ENCODE data around the gene NUDT19. TPM values are rescaled to one million over a fixed set of nuclear protein-coding genes. Genes with fewer than 3 reads are reported as not detected.

NUDT19 gene
- polyA plus RNA-seq, 1 donor from 2014 or later: 3.1 TPM

GRCh38 chr19:32666084-32666483 lies 25.5 kb upstream of the NUDT19 start:
- no peak overlapping the region for H3K4me3 Mint-ChIP-seq
- no peaks in the 10 kb centered on the region for H3K9me3 Mint-ChIP-seq
- H3K27me3 Mint-ChIP-seq: no peaks in the 10 kb centered on the region
- H3K36me3 Mint-ChIP-seq: peaks cover 3% of the 10 kb centered on the region
- no peak overlapping the region for H3K27ac Mint-ChIP-seq
- peaks cover 0 to 14% (median 13%) of the 10 kb centered on the region in 3 donors for H3K4me1 Mint-ChIP-seq

GRCh38 chr19:32669310-32669709 lies 22.3 kb upstream of the NUDT19 start:
- Mint-ChIP-seq H3K4me3 (peak overlapping the region in 2 of 4 donors; percentile 30 to 78), H3K36me3 (peaks cover 3% of the 10 kb centered on the region), H3K4me1 (peaks cover 6 to 22% (median 20%) of the 10 kb centered on the region in 3 donors), H3K27ac (no peak overlapping the region), H3K9me3 (no peaks in the 10 kb centered on the region), H3K27me3 (no peaks in the 10 kb centered on the region)

DNA sequence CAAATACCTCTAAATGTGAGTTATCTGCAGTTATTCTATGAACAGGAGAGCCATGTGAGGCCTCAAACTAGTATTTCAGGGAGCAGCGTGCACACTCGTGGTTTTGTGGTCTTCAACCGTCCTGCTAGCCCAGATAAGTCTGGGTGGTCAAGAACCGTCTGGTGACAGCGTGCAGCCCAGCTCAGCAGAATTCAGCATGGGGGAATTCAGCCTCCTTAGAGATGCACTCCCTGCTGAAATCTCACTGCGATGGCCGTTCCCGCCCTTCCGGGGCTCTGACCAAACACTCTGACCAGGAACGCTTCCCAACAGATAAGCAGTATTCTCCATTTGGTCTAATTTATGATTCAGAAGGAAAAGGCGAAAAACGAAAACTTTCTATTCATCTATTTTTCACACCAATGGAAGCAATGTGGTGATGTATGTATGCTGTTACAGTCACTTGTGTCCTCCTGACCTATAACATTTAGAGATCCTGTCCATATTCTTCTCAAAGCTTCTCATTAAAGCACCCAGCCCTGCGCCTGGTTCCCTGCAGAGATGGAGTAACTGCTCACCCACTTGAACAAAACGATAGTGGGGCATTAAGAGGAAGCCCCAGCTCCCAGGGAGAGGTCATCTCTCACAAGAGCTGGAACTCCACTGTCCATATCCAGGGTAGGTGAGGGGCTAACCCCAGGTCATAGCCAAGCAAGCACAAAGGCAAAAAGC lies 19.6 kb upstream of the NUDT19 start:
- H3K36me3 Mint-ChIP-seq: peaks cover 3% of the 10 kb centered on the region
- H3K27ac Mint-ChIP-seq: peak overlapping the region in 1 of 3 donors; percentile 90
- H3K4me3 Mint-ChIP-seq: peak overlapping the region in 3 of 4 donors; percentile 59 to 88 (median 80)
- H3K9me3 Mint-ChIP-seq: no peaks in the 10 kb centered on the region
- H3K4me1 Mint-ChIP-seq: peaks cover 11 to 21% (median 21%) of the 10 kb centered on the region in 3 donors
- peaks cover 3% of the 10 kb centered on the region for H3K27me3 Mint-ChIP-seq

DNA sequence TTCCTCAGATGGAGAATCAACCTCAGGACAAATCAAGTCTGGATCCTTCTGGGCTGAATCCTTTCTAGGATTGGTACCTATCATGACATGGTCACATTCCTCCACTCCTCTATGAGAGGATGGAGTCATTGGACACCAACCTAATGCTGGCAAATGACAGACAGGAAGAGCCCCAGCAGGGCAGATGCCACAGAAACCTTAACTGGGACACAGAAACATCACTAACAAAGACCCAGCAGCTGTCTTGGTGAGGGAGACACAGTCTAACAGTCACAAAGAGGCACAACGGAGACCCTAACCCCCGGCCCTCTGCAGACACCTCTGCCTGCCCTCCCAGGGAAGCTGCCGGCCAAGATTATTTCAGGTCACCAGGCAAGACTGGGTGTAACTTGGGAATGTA lies 18.8 kb upstream of the NUDT19 start:
- Mint-ChIP-seq H3K4me3 (peak overlapping the region; percentile 16 to 88 (median 69)), H3K36me3 (peaks cover 6% of the 10 kb centered on the region), H3K4me1 (peaks cover 18 to 24% (median 23%) of the 10 kb centered on the region in 3 donors), H3K27ac (peak overlapping the region in 1 of 3 donors; percentile 37), H3K9me3 (no peaks in the 10 kb centered on the region), H3K27me3 (peaks cover 11% of the 10 kb centered on the region)

GRCh38 chr19:32673573-32673972 lies 18.0 kb upstream of the NUDT19 start:
- peaks cover 15% of the 10 kb centered on the region for H3K27me3 Mint-ChIP-seq
- H3K36me3 Mint-ChIP-seq: peaks cover 6% of the 10 kb centered on the region
- peak overlapping the region; percentile 88 to 96 (median 91) for H3K4me3 Mint-ChIP-seq
- peak overlapping the region in 2 of 3 donors; percentile 37 to 92 for H3K27ac Mint-ChIP-seq
- H3K9me3 Mint-ChIP-seq: no peaks in the 10 kb centered on the region
- peaks cover 18 to 23% (median 23%) of the 10 kb centered on the region in 3 donors for H3K4me1 Mint-ChIP-seq

DNA sequence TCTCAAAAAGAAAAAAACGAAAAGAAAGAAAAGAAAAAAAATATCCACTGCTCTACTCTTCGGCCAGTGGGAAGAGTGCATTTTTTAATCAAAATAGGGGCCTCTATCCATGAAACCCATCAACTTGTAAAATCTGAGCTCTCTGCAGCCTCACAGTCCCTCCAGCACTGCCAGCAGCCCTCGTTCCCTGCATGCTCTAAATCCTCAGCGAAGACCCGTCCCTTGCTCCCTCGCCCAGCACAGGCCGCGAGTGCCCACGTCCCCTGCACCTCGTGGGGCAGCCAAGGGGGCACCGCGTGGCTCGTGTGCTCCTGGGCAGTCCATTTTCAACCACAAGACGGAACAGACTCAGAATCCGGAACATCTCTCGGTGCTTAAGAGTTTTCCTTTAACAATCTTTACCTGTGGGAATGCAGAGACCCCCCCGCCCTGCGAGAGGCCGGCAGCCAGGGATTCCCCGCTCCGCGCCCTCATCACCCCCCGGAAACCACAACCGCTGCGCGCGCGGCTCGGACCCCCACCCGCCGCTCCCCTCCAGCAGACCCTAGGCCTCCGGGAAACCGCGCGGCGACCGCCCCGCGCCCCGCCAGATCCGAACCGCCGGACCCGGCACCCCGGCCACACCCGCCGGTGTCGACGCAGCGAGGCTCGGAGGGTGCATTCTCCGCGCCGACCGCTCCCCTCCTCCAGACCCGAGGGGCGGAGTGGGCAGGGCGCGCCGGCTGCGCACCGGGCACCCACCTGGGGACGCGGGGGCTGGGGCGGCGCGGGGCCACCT lies 17.3 kb upstream of the NUDT19 start:
- peaks cover 15% of the 10 kb centered on the region for H3K27me3 Mint-ChIP-seq
- H3K4me3 Mint-ChIP-seq: peak overlapping the region; percentile 88 to 96 (median 91)
- peaks cover 18 to 23% (median 23%) of the 10 kb centered on the region in 3 donors for H3K4me1 Mint-ChIP-seq
- no peaks in the 10 kb centered on the region for H3K9me3 Mint-ChIP-seq
- peaks cover 3% of the 10 kb centered on the region for H3K36me3 Mint-ChIP-seq
- H3K27ac Mint-ChIP-seq: peak overlapping the region; percentile 36 to 92 (median 88)

DNA sequence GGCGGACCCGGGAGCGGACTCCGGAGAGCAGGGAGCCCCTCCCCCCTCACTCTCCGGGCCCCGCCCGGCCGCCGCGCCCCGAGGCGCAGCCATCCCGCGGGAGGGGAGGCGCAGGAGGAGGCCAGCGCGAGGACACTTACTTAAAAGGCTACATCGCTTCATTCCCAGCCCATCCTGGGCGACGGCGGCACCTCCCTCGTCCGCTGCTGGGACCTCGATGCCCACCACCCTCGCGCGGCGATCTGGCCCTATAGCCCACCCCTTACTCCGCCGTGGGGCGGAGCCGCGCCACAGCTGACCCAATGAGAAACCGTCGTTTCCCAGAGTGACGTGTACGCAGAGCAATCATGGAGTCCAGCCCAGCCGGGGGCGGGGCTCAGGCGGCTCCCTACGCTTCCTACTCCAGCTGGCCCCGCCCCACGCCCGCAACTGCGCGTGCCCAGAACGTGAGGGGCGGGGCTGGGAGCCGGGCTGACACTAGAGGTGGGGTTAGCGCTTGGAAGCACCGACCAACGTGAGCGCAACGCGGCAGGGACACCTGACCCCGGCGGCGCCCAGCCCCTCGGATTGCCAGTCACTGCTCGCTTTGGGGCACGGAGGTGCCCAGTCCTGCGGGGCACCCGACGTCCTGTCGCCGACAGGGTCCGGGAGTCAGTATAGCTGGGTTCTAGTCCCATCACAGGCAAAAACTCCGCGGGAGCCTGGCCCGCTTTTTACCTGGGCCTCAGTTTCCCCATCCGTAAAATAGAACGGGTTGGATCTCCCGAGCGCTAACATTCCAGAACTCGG lies 16.5 kb upstream of the NUDT19 start, which contains the start of gene ANKRD27:
TSS of gene ANKRD27 (minus strand) at position 250 of the 789 bp plus-strand sequence. CDS start 16,165 bp downstream, outside the sequence.
- H3K9me3 Mint-ChIP-seq: no peaks in the 10 kb centered on the region
- peak within 1 kb of the TSS; percentile 86 to 92 (median 88) for H3K27ac Mint-ChIP-seq
- H3K4me3 Mint-ChIP-seq: peak within 1 kb of the TSS; percentile 88 to 99 (median 94)
- H3K4me1 Mint-ChIP-seq: peaks cover 18 to 20% (median 18%) of the 10 kb centered on the region in 3 donors
- H3K27me3 Mint-ChIP-seq: peaks cover 15% of the 10 kb centered on the region
- H3K36me3 Mint-ChIP-seq: peaks cover 3% of the 10 kb centered on the region

DNA sequence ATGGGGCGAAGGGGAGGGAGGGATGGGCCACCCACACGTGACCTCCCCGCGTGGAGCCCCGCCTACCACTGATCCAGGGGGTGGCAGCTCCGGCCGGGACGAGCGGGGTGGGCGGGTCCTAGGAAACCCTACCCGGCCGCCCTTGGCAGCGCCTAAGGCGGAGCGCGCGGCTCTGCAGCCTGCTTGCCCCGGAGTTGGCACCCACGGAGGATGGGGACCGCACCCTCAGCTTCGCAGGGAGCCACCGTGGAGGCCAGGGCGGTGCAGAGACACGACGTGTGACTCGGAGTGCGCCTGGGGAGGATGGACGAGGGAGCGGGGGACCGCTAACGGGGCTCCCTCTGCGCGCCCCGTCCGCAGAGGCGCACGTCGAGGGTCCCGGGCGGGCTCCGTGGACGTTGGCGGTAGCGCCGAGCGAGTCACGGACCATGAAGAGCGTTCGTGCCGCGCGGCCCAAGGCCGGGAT lies 15.9 kb upstream of the NUDT19 start, which contains the start of gene RGS9BP:
TSS of gene RGS9BP (plus strand) at position 129 of the 466 bp plus-strand sequence. CDS start 416 bp downstream, outside the sequence.
- Mint-ChIP-seq H3K27me3 (peaks cover 15% of the 10 kb centered on the region), H3K9me3 (no peaks in the 10 kb centered on the region), H3K27ac (peak within 1 kb of the TSS; percentile 81 to 86 (median 86)), H3K4me3 (peak within 1 kb of the TSS; percentile 88 to 99 (median 94)), H3K36me3 (peaks cover 3% of the 10 kb centered on the region), H3K4me1 (peaks cover 16 to 20% (median 18%) of the 10 kb centered on the region in 3 donors)

DNA sequence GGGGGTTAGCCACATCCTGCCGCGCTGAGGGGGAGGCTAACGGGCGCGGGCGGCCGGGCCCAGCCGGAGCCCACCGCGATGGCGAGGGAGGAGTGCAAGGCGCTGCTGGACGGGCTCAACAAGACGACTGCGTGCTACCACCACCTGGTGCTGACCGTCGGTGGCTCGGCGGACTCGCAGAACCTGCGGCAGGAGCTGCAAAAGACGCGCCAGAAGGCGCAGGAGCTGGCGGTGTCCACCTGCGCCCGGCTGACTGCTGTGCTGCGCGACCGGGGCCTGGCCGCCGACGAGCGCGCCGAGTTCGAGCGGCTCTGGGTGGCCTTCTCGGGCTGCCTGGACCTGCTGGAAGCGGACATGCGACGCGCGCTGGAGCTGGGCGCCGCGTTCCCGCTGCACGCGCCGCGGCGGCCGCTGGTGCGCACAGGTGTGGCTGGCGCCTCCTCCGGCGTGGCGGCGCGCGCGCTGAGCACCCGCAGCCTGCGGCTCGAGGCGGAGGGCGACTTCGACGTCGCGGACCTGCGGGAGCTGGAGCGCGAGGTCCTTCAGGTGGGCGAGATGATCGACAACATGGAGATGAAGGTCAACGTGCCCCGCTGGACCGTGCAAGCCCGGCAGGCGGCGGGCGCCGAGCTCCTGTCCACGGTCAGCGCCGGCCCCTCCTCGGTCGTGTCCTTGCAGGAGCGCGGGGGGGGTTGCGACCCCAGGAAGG lies 15.3 kb upstream of the NUDT19 start:
- peak overlapping the region; percentile 88 to 99 (median 94) for H3K4me3 Mint-ChIP-seq
- peaks cover 15% of the 10 kb centered on the region for H3K27me3 Mint-ChIP-seq
- peaks cover 16 to 20% (median 18%) of the 10 kb centered on the region in 3 donors for H3K4me1 Mint-ChIP-seq
- H3K36me3 Mint-ChIP-seq: peaks cover 3% of the 10 kb centered on the region
- H3K27ac Mint-ChIP-seq: no peak overlapping the region
- no peaks in the 10 kb centered on the region for H3K9me3 Mint-ChIP-seq

GRCh38 chr19:32676895-32677359 lies 14.7 kb upstream of the NUDT19 start:
- H3K27ac Mint-ChIP-seq: peak overlapping the region in 2 of 3 donors; percentile 84 to 94
- H3K4me3 Mint-ChIP-seq: peak overlapping the region; percentile 55 to 91 (median 73)
- peaks cover 13 to 18% (median 15%) of the 10 kb centered on the region in 3 donors for H3K4me1 Mint-ChIP-seq
- peaks cover 15% of the 10 kb centered on the region for H3K27me3 Mint-ChIP-seq
- H3K9me3 Mint-ChIP-seq: no peaks in the 10 kb centered on the region
- peaks cover 3% of the 10 kb centered on the region for H3K36me3 Mint-ChIP-seq

DNA sequence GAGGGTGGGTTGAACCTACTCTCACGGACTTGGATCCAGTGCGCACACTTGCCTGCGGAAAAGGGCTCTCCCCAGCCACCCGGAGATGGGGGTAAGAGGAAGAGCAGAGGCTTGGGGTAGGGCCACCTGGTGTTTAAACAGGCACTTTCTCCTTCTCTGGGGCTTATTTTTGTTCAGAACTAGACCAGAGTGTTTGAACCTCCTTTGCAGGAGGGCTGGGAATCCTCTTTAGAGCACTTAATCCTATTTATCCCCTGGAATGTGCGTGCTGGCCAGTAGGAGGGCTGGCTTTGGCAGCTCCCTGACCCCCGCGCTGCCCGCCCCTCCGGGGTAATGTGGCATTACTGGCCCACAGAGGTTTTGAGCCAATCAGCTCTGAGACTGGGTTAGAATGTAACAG lies 14.0 kb upstream of the NUDT19 start:
- Mint-ChIP-seq H3K4me3 (peak overlapping the region in 2 of 4 donors; percentile 40 to 86), H3K27me3 (peaks cover 18% of the 10 kb centered on the region), H3K27ac (peak overlapping the region in 2 of 3 donors; percentile 84 to 94), H3K4me1 (peaks cover 12 to 14% (median 13%) of the 10 kb centered on the region in 3 donors), H3K9me3 (no peaks in the 10 kb centered on the region), H3K36me3 (peaks cover 6% of the 10 kb centered on the region)

DNA sequence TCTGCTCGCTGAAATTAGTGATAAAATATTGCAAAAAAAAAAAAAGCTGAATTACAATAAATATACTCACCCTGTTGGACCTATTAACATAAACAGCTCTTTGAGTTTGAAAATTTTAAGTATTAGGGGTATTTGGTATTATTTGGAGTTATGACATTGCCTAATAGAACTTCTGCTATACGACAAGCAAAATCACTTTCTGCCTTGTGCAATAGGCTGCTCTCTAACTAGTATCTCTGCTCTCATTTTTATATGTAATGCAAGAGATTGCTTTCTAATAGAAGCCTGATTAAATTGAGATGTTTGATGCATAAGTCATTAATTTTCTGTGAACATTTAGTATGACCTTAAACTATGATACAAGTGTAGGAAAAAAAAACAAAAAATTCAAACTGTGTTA lies 10.6 kb upstream of the NUDT19 start:
- H3K36me3 Mint-ChIP-seq: peaks cover 9% of the 10 kb centered on the region
- peaks cover 4 to 7% (median 4%) of the 10 kb centered on the region in 3 donors for H3K4me1 Mint-ChIP-seq
- peaks cover 18% of the 10 kb centered on the region for H3K27me3 Mint-ChIP-seq
- no peak overlapping the region for H3K27ac Mint-ChIP-seq
- H3K4me3 Mint-ChIP-seq: peak overlapping the region in 1 of 4 donors; percentile 48
- no peaks in the 10 kb centered on the region for H3K9me3 Mint-ChIP-seq

DNA sequence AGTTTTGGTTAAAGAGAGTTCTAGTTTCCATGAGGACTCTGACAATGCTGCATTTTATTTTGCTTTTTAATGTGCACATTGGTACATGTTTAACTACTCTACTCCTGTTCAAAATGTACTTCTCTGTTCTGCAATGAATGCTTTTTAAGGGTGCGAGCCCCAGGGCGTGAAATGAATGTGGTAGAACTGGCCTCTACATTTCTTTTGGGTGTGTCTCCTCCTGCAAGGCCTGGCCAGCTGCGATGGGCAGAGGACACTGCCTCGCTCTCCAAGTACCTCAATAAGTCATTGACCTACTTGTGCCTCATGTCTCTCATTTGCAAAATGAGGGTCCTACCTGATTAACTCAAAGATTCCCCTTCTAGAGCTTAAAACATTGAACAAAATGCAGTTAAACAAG lies 9.3 kb upstream of the NUDT19 start:
- Mint-ChIP-seq H3K27ac (no peak overlapping the region), H3K4me3 (peak overlapping the region in 1 of 4 donors; percentile 27), H3K9me3 (no peaks in the 10 kb centered on the region), H3K27me3 (peaks cover 12% of the 10 kb centered on the region), H3K36me3 (peaks cover 8% of the 10 kb centered on the region), H3K4me1 (peaks cover under 1 to 3% (median under 1%) of the 10 kb centered on the region in 3 donors)

Data from IgD-negative memory B cell (primary cell).